Gastrocnemius medialis (tissue), 4 donors: ENCODE data around the gene CTXN2.

Experiments used
- CTCF ChIP-seq, 5 experiments: fragments of 450-650 bp in 3 of 5; fragments of 200-600 bp in 2 of 5; sonication (generic) in 2 of 5; IDR thresholded peaks in 4 of 5; conservative IDR thresholded peaks in 1 of 5; 1 replicate in 4 of 5; 2 replicates in 1 of 5; pipeline ENCODE4 v1.5.1; 2016 to 2019; ENCODE audit warnings: antibody characterized with exemption in 5 of 5, mild to moderate bottlenecking in 3 of 5, moderate library complexity in 3 of 5
- POLR2A ChIP-seq, 2 donors: fragments of 450-650 bp; IDR thresholded peaks; one replicate each; pipeline ENCODE4 v1.6.1; 2017; ENCODE audit warnings: antibody characterized with exemption in 2 of 2, mild to moderate bottlenecking in 2 of 2, moderate library complexity in 2 of 2

GRCh38 chr15:48178648-48178931, 12.9 kb upstream of the CTXN2 start:
- TF ChIP-seq CTCF (IDR thresholded peaks at IDR 0.05 in 4 of 5, conservative IDR thresholded peaks at IDR 0.05 in 1 of 5) (no peak), POLR2A (IDR thresholded peaks at IDR 0.05) (no peak)
